ENCODE measurements around the gene DHX36. TPM values are rescaled to one million over a fixed set of nuclear protein-coding genes. Genes with fewer than 3 reads are reported as not detected.

The DHX36 gene
- total RNA-seq, 2 donors from 2014 or later: 40.1 to 41.3 TPM

DNA sequence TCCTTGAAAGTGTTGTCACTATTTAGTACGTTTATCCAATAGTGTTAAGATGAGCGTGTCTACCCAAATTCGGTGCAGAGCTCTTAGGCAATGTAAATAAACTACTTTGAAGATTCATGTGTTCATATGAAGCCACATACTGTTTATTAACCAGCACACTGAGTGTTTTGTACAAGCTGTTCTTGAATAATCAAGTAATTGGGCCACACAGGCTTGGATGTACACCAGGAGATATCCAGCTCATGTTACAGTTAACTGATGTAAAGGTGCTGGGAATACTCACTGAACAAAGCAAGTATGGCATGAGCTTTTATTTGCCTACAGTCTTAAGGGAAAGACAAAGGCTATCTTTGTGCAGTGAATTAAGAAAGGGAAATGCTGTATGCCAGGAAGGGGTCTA, 632 bp upstream of the DHX36 start:
- Histone ChIP-seq H3K27me3 (no peaks in the 10 kb centered on the region), H3K27ac (peak overlapping the region; percentile 86 to 92), H3K36me3 (no peaks in the 10 kb centered on the region), H3K4me1 (peaks cover 0 to 36% of the 10 kb centered on the region in 2 donors), H3K9me3 (no peaks in the 10 kb centered on the region), H3K4me3 (peak overlapping the region in 1 of 2 donors; percentile 78)
- TF ChIP-seq, protein P1, sequence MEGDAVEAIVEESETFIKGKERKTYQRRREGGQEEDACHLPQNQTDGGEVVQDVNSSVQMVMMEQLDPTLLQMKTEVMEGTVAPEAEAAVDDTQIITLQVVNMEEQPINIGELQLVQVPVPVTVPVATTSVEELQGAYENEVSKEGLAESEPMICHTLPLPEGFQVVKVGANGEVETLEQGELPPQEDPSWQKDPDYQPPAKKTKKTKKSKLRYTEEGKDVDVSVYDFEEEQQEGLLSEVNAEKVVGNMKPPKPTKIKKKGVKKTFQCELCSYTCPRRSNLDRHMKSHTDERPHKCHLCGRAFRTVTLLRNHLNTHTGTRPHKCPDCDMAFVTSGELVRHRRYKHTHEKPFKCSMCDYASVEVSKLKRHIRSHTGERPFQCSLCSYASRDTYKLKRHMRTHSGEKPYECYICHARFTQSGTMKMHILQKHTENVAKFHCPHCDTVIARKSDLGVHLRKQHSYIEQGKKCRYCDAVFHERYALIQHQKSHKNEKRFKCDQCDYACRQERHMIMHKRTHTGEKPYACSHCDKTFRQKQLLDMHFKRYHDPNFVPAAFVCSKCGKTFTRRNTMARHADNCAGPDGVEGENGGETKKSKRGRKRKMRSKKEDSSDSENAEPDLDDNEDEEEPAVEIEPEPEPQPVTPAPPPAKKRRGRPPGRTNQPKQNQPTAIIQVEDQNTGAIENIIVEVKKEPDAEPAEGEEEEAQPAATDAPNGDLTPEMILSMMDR (IDR thresholded peaks at IDR 0.05): no peak
- DNase-seq (ENCODE audit: low spot score): no peak

DNA sequence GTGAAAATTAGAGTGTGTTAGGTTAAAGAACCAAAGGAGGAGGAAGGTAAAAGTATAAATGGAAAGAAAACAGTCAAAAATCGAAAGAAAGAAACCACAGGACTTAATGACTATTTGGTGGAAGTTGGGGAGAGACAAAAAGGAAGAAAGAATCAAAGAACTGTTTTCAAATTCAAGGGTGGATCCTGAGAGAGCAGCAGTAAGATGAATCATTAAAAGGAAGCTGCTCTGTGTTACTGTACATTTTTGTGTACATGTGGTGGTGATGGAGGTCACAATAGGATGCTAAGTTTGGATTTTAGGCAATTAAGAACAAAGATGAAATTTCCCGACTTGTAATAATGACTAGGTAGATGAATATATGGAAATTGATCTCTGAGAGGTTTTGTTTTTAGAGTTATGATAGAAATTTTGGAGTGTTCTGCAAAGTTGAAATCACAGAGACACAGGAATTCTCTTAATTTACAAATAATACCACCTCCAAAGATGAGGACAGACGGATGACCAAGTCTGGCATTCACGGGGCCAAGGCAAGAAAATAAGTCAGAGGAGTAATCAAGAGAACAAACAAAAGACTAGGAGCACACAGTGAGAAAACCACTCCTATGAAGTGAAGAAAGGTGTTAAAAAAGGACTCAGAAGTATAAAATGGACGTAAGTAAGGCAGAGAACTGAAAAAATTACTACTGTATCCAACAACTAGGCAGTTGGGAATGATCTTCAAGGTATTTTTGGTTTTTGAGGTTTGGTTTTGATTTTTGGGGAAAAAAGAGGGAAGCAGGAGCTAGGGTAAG, 7.1 kb downstream of the DHX36 start:
- Histone ChIP-seq H3K27me3 (no peaks in the 10 kb centered on the region), H3K4me1 (peaks cover 0 to 22% of the 10 kb centered on the region in 2 donors), H3K9me3 (no peaks in the 10 kb centered on the region), H3K4me3 (no peak overlapping the region), H3K36me3 (peaks cover 25% of the 10 kb centered on the region), H3K27ac (no peak overlapping the region)
- no peak for DNase-seq (ENCODE audit: low spot score)
- TF ChIP-seq, protein P1 (IDR thresholded peaks at IDR 0.05): no peak

DNA sequence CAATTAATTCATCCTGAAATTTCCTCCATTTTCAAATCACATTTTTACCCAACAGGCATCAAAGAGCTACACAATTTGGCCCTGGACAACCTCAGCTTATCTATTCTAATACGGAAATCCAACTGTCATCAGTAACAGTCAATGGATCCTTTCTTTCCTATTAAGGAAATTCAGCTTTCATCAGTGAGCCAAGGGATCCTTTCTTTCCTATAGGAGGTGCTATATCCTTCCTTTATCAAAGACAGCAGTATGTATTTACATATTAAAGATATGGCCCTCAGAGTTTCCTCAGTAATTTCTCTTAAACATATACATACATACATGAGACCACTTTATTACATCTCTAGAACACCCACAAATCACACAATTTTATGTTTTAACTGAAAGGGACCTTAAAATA, 10.1 kb downstream of the DHX36 start:
- no peak for DNase-seq (ENCODE audit: low spot score)
- H3K4me1 ChIP-seq: no peaks in the 10 kb centered on the region
- no peak overlapping the region for H3K4me3 ChIP-seq
- H3K36me3 ChIP-seq: peaks cover 28% of the 10 kb centered on the region
- TF ChIP-seq, protein P1 (IDR thresholded peaks at IDR 0.05): no peak
- H3K27me3 ChIP-seq: no peaks in the 10 kb centered on the region
- no peak overlapping the region for H3K27ac ChIP-seq
- no peaks in the 10 kb centered on the region for H3K9me3 ChIP-seq

DNA sequence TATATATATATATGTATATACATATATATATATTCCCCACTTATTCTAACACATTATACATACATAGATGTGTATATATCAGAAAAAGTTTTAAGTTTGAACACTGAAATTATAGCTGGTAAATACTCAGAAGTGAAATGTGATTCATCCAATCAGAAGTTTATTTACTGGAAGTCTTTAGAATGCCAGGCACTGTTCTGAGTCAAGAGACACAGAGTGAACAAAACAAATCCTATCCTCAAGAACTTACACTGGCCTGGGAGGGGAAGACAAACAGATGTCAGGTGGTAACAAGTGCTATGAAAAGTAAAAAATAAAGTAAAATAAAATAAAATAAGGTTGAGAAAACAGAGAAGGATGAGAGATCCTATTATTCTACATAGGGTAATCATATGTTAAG, 13.4 kb downstream of the DHX36 start:
- no peak for DNase-seq (ENCODE audit: low spot score)
- H3K4me1 ChIP-seq: no peaks in the 10 kb centered on the region
- no peaks in the 10 kb centered on the region for H3K9me3 ChIP-seq
- no peak overlapping the region for H3K4me3 ChIP-seq
- no peaks in the 10 kb centered on the region for H3K27me3 ChIP-seq
- H3K36me3 ChIP-seq: peaks cover 33% of the 10 kb centered on the region
- TF ChIP-seq, protein P1 (IDR thresholded peaks at IDR 0.05): no peak
- H3K27ac ChIP-seq: no peak overlapping the region

DNA sequence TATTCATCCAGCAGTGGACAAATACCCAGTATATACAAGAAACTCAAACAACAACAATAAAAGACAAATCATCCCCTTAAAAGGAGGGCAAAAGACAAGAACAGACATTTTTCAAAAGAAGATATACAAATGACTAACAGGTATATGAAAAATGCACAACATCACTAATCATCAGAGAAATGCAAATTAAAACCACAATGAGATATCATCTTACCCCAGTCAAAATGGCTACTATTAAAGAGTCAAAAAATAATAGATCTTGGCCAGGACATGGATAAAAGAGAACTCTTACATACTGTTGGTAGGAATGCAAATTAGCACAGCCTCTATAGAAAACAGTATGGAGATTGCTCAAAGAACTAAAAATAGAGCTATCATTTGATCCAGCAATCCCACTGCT, 16.9 kb downstream of the DHX36 start:
- H3K9me3 ChIP-seq: no peaks in the 10 kb centered on the region
- H3K27me3 ChIP-seq: no peaks in the 10 kb centered on the region
- no peak overlapping the region for H3K4me3 ChIP-seq
- no peak overlapping the region for H3K27ac ChIP-seq
- TF ChIP-seq, protein P1 (IDR thresholded peaks at IDR 0.05): no peak
- DNase-seq (ENCODE audit: low spot score): no peak
- H3K4me1 ChIP-seq: no peaks in the 10 kb centered on the region
- peaks cover 40% of the 10 kb centered on the region for H3K36me3 ChIP-seq

DNA sequence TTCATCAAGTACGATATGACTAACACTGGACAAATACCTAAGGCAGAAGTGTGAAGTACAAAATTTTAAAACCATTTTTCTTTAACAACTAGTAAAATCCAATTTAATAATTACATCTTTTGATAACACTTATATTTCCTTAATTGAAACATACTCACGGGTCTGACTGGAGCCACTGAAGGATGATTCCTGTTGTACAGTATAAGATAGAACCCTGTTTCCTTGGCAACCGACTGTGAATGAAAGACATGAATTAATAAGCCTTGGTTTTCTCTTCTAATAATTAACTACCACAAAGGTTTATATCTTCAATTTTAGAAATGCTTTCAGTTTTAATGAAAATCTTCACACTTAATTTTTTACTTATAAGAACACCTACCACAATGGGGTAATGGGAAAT, 19.4 kb downstream of the DHX36 start:
- DNase-seq (ENCODE audit: low spot score): no peak
- Histone ChIP-seq H3K4me3 (no peak overlapping the region), H3K36me3 (peaks cover 56% of the 10 kb centered on the region), H3K4me1 (no peaks in the 10 kb centered on the region), H3K9me3 (no peaks in the 10 kb centered on the region), H3K27ac (no peak overlapping the region), H3K27me3 (no peaks in the 10 kb centered on the region)
- TF ChIP-seq, protein P1 (IDR thresholded peaks at IDR 0.05): no peak

Measured in right atrium auricular region (tissue), 2 donors.